Activated CD4-positive, alpha-beta T cell treated with anti-CD3 and anti-CD28 coated beads, Interleukin-2, amount 10 ng/mL, durations not matched to agents 7 days and 5 days (primary cell): Measurements from ENCODE around the gene TAX1BP3. TPM values are rescaled to one million over a fixed set of nuclear protein-coding genes. Genes with fewer than 3 reads are reported as not detected.

Experiments
- CTCF ChIA-PET: fragments of 350-600 bp; sonication (Branson Sonifier 250); formaldehyde crosslinking; loops from one replicate; lab custom pipeline; 2021; ENCODE audit warnings: antibody characterized with exemption; lab: Charles Lee
- POLR2A ChIA-PET: fragments of 350-600 bp; sonication (Branson Sonifier 250); formaldehyde crosslinking; loops from one replicate; lab custom pipeline; 2021; ENCODE audit warnings: antibody characterized with exemption; lab: Charles Lee
- DNase-seq: peaks from one replicate; pipeline ENCODE4 v3.0.0-alpha.2; 2020
- H3K27ac Mint-ChIP-seq: one replicate; pipeline ENCODE4 v1.8.0; 2021; ENCODE audit warnings: mild to moderate bottlenecking, moderate library complexity, mixed read lengths
- H3K27me3 Mint-ChIP-seq: one replicate; pipeline ENCODE4 v1.8.0; 2021; ENCODE audit warnings: mixed read lengths
- H3K36me3 Mint-ChIP-seq: one replicate; pipeline ENCODE4 v1.8.0; 2021; ENCODE audit warnings: low read depth, mixed read lengths
- H3K4me1 Mint-ChIP-seq: one replicate; pipeline ENCODE4 v1.8.0; 2021; ENCODE audit warnings: mixed read lengths
- H3K4me3 Mint-ChIP-seq: one replicate; pipeline ENCODE4 v1.8.0; 2021; ENCODE audit warnings: mild to moderate bottlenecking, moderate library complexity, mixed read lengths
- H3K9me3 Mint-ChIP-seq: one replicate; pipeline ENCODE4 v1.8.0; 2021; ENCODE audit warnings: mixed read lengths
- total RNA-seq, 2 experiments: library from RNA; stranded (reverse); gene quantifications; one replicate each; pipeline ENCODE4 v1.2.3, GENCODE V29; 2021

The TAX1BP3 gene
- total RNA-seq, 2 experiments from 2014 or later, result 17.4 to 18.4 TPM

GRCh38 chr17:3683054-3683511, 14.7 kb upstream of the TAX1BP3 start:
- peak overlapping the region; percentile 71 for H3K27ac Mint-ChIP-seq
- CTCF ChIA-PET, result interaction anchor here (0.6 to 2.3 kb wide), 14 partner anchors 9 to 163 kb away, joined by 3 to 9 read pairs (median 4); partner anchors contain the start of genes HASPIN and P2RX5
- no peaks in the 10 kb centered on the region for H3K27me3 Mint-ChIP-seq
- POLR2A ChIA-PET, result interaction anchor here (0.6 kb wide), 1 partner anchor 12 kb away, joined by 3 read pairs; no protein-coding TSS in a partner anchor
- no peaks in the 10 kb centered on the region for H3K9me3 Mint-ChIP-seq
- peaks cover 28% of the 10 kb centered on the region for H3K4me1 Mint-ChIP-seq
- peak; percentile 67 for DNase-seq
- no peak overlapping the region for H3K4me3 Mint-ChIP-seq
- H3K36me3 Mint-ChIP-seq, result peaks cover 22% of the 10 kb centered on the region

GRCh38 chr17:3682033-3682432, 13.7 kb upstream of the TAX1BP3 start:
- Mint-ChIP-seq H3K27me3 (no peaks in the 10 kb centered on the region), H3K4me1 (peaks cover 28% of the 10 kb centered on the region), H3K27ac (peak overlapping the region; percentile 69), H3K4me3 (no peak overlapping the region), H3K36me3 (peaks cover 22% of the 10 kb centered on the region), H3K9me3 (no peaks in the 10 kb centered on the region)
- ChIA-PET CTCF (interaction anchor here (0.8 to 2.3 kb wide), 7 partner anchors 8 to 164 kb away, joined by 4 to 9 read pairs (median 7); no protein-coding TSS in a partner anchor), POLR2A (no interaction called here)
- DNase-seq, result no peak

- no peaks in the 10 kb centered on the region for H3K27me3 Mint-ChIP-seq
- CTCF ChIA-PET, result interaction anchor here (1.5 kb wide), 2 partner anchors 8 to 145 kb away, joined by 5 to 9 read pairs; no protein-coding TSS in a partner anchor
- POLR2A ChIA-PET, result no interaction called here
- H3K4me3 Mint-ChIP-seq, result no peak overlapping the region
- H3K4me1 Mint-ChIP-seq, result peaks cover 28% of the 10 kb centered on the region
- H3K27ac Mint-ChIP-seq, result peak overlapping the region; percentile 69
- H3K9me3 Mint-ChIP-seq, result no peaks in the 10 kb centered on the region
- DNase-seq, result no peak
- H3K36me3 Mint-ChIP-seq, result peaks cover 22% of the 10 kb centered on the region
Measured at GRCh38 chr17:3681565-3681964, 13.2 kb upstream of the TAX1BP3 start.

GRCh38 chr17:3681057-3681456, 12.7 kb upstream of the TAX1BP3 start:
- ChIA-PET POLR2A (no interaction called here), CTCF (interaction anchor here (1.5 kb wide), 1 partner anchor 146 kb away, joined by 5 read pairs; no protein-coding TSS in a partner anchor)
- Mint-ChIP-seq H3K4me3 (no peak overlapping the region), H3K36me3 (peaks cover 22% of the 10 kb centered on the region), H3K9me3 (no peaks in the 10 kb centered on the region), H3K4me1 (peaks cover 28% of the 10 kb centered on the region), H3K27me3 (no peaks in the 10 kb centered on the region), H3K27ac (no peak overlapping the region)
- no peak for DNase-seq

- Mint-ChIP-seq H3K4me1 (peaks cover 28% of the 10 kb centered on the region), H3K27me3 (no peaks in the 10 kb centered on the region), H3K9me3 (no peaks in the 10 kb centered on the region), H3K4me3 (no peak overlapping the region), H3K27ac (peak overlapping the region; percentile 71), H3K36me3 (peaks cover 22% of the 10 kb centered on the region)
- CTCF ChIA-PET, result interaction anchor here (0.6 to 1.1 kb wide), 4 partner anchors 13 to 254 kb away, joined by 3 to 5 read pairs (median 4); no protein-coding TSS in a partner anchor
- DNase-seq, result no peak
- POLR2A ChIA-PET, result no interaction called here
Measured at GRCh38 chr17:3679531-3680126, 11.3 kb upstream of the TAX1BP3 start.

- Mint-ChIP-seq H3K4me3 (no peak overlapping the region), H3K27me3 (no peaks in the 10 kb centered on the region), H3K9me3 (no peaks in the 10 kb centered on the region), H3K4me1 (peaks cover 28% of the 10 kb centered on the region), H3K36me3 (peaks cover 22% of the 10 kb centered on the region), H3K27ac (peak overlapping the region; percentile 48)
- POLR2A ChIA-PET, result no interaction called here
- CTCF ChIA-PET, result interaction anchor here (0.6 to 1.4 kb wide), 6 partner anchors 28 to 255 kb away, joined by 3 to 4 read pairs (median 3); no protein-coding TSS in a partner anchor
- no peak for DNase-seq
Measured at GRCh38 chr17:3678821-3679530, 10.6 kb upstream of the TAX1BP3 start.

- H3K4me3 Mint-ChIP-seq, result no peak overlapping the region
- POLR2A ChIA-PET, result no interaction called here
- CTCF ChIA-PET, result interaction anchor here (0.7 to 1.6 kb wide), 6 partner anchors 17 to 167 kb away, joined by 3 to 6 read pairs (median 4); partner anchors contain the start of genes NCBP3 and P2RX5
- H3K4me1 Mint-ChIP-seq, result peaks cover 26% of the 10 kb centered on the region
- no peaks in the 10 kb centered on the region for H3K9me3 Mint-ChIP-seq
- DNase-seq, result no peak
- no peaks in the 10 kb centered on the region for H3K27me3 Mint-ChIP-seq
- H3K27ac Mint-ChIP-seq, result peak overlapping the region; percentile 48
- H3K36me3 Mint-ChIP-seq, result peaks cover 22% of the 10 kb centered on the region
Measured at GRCh38 chr17:3678095-3678820, 9.9 kb upstream of the TAX1BP3 start.

GRCh38 chr17:3675886-3676285, 7.5 kb upstream of the TAX1BP3 start:
- no peak for DNase-seq
- Mint-ChIP-seq H3K27me3 (no peaks in the 10 kb centered on the region), H3K27ac (no peak overlapping the region), H3K36me3 (peaks cover 8% of the 10 kb centered on the region), H3K4me1 (peaks cover 6% of the 10 kb centered on the region), H3K9me3 (no peaks in the 10 kb centered on the region), H3K4me3 (no peak overlapping the region)
- POLR2A ChIA-PET, result no interaction called here
- CTCF ChIA-PET, result interaction anchor here (0.6 kb wide), 2 partner anchors 397 to 594 kb away, joined by 3 to 4 read pairs; no protein-coding TSS in a partner anchor

- Mint-ChIP-seq H3K27me3 (no peaks in the 10 kb centered on the region), H3K4me3 (no peak overlapping the region), H3K9me3 (no peaks in the 10 kb centered on the region), H3K36me3 (peaks cover 8% of the 10 kb centered on the region), H3K27ac (no peak overlapping the region), H3K4me1 (peaks cover 18% of the 10 kb centered on the region)
- ChIA-PET CTCF (interaction anchor here (2.2 kb wide), 1 partner anchor 10 kb away, joined by 9 read pairs; no protein-coding TSS in a partner anchor), POLR2A (no interaction called here)
- DNase-seq, result no peak
Measured at GRCh38 chr17:3672571-3672970, 4.2 kb upstream of the TAX1BP3 start.

GRCh38 chr17:3669548-3669947, 1.2 kb upstream of the TAX1BP3 start:
- Mint-ChIP-seq H3K27me3 (no peaks in the 10 kb centered on the region), H3K4me1 (peaks cover 29% of the 10 kb centered on the region), H3K9me3 (no peaks in the 10 kb centered on the region), H3K27ac (peak overlapping the region; percentile 90), H3K4me3 (peak overlapping the region; percentile 92), H3K36me3 (peaks cover 8% of the 10 kb centered on the region)
- ChIA-PET POLR2A (no interaction called here), CTCF (interaction anchor here (0.9 to 1.4 kb wide), 2 partner anchors 13 to 26 kb away, joined by 3 to 4 read pairs; partner anchors contain the start of gene P2RX5)
- DNase-seq, result no peak

- Mint-ChIP-seq H3K27me3 (no peaks in the 10 kb centered on the region), H3K36me3 (peaks cover 8% of the 10 kb centered on the region), H3K9me3 (no peaks in the 10 kb centered on the region), H3K4me1 (peaks cover 29% of the 10 kb centered on the region), H3K4me3 (peak overlapping the region; percentile 92), H3K27ac (peak overlapping the region; percentile 90)
- POLR2A ChIA-PET, result interaction anchor here (0.6 kb wide), 1 partner anchor 87 kb away, joined by 3 read pairs; no protein-coding TSS in a partner anchor
- CTCF ChIA-PET, result interaction anchor here (0.6 kb wide), 1 partner anchor 168 kb away, joined by 3 read pairs; no protein-coding TSS in a partner anchor
- DNase-seq, result no peak
Measured at GRCh38 chr17:3669085-3669347, 638 bp upstream of the TAX1BP3 start.
